Measurements from ENCODE around the gene CACNB2.
"Not testable (repeated sequence)": the region's sequence is repeated elsewhere in the genome, so short reads cannot be mapped to it uniquely, and the experiment has no call there.

The CACNB2 gene

GRCh38 chr10:18144928-18145327, 4.7 kb downstream of the CACNB2 start:
- DNase-seq (ENCODE audit: low read depth in 3 of 3, low spot score in 1 of 3) = no peak

- no peak for DNase-seq (ENCODE audit: low read depth in 3 of 3, low spot score in 1 of 3)
Measured at GRCh38 chr10:18145652-18146051, 5.4 kb downstream of the CACNB2 start.

- DNase-seq (ENCODE audit: low read depth in 3 of 3, low spot score in 1 of 3) = no peak
Measured at GRCh38 chr10:18149196-18149800, 9.1 kb downstream of the CACNB2 start.

GRCh38 chr10:18151356-18151890, 11.2 kb downstream of the CACNB2 start:
- no peak for DNase-seq (ENCODE audit: low read depth in 3 of 3, low spot score in 1 of 3)

GRCh38 chr10:18153381-18153780, 13.2 kb downstream of the CACNB2 start:
- DNase-seq (ENCODE audit: low read depth in 3 of 3, low spot score in 1 of 3) = not testable (repeated sequence)

GRCh38 chr10:18155321-18155720, 15.1 kb downstream of the CACNB2 start:
- no peak for DNase-seq (ENCODE audit: low read depth in 3 of 3, low spot score in 1 of 3)

GRCh38 chr10:18156797-18157196, 16.6 kb downstream of the CACNB2 start:
- DNase-seq (ENCODE audit: low read depth in 3 of 3, low spot score in 1 of 3) = not testable (repeated sequence)

GRCh38 chr10:18157881-18158280, 17.7 kb downstream of the CACNB2 start:
- no peak for DNase-seq (ENCODE audit: low read depth in 3 of 3, low spot score in 1 of 3)

GRCh38 chr10:18158773-18159265, 18.6 kb downstream of the CACNB2 start:
- no peak for DNase-seq (ENCODE audit: low read depth in 3 of 3, low spot score in 1 of 3)

GRCh38 chr10:18159557-18159956, 19.3 kb downstream of the CACNB2 start:
- no peak for DNase-seq (ENCODE audit: low read depth in 3 of 3, low spot score in 1 of 3)

- DNase-seq (ENCODE audit: low read depth in 3 of 3, low spot score in 1 of 3) = no peak
Measured at GRCh38 chr10:18162021-18162627, 21.9 kb downstream of the CACNB2 start.

GRCh38 chr10:18164093-18164492, 23.9 kb downstream of the CACNB2 start:
- no peak for DNase-seq (ENCODE audit: low read depth in 3 of 3, low spot score in 1 of 3)

- DNase-seq (ENCODE audit: low read depth in 3 of 3, low spot score in 1 of 3) = no peak
Measured at GRCh38 chr10:18164748-18165361, 24.6 kb downstream of the CACNB2 start.

- no peak for DNase-seq (ENCODE audit: low read depth in 3 of 3, low spot score in 1 of 3)
Measured at GRCh38 chr10:18178854-18179483, 38.7 kb downstream of the CACNB2 start.

GRCh38 chr10:18179891-18180290, 39.7 kb downstream of the CACNB2 start:
- no peak for DNase-seq (ENCODE audit: low read depth in 3 of 3, low spot score in 1 of 3)

- not testable (repeated sequence) for DNase-seq (ENCODE audit: low read depth in 3 of 3, low spot score in 1 of 3)
Measured at GRCh38 chr10:18181382-18181781, 41.2 kb downstream of the CACNB2 start.

GRCh38 chr10:18185621-18186020, 45.4 kb downstream of the CACNB2 start:
- DNase-seq (ENCODE audit: low read depth in 3 of 3, low spot score in 1 of 3) = no peak

- no peak for DNase-seq (ENCODE audit: low read depth in 3 of 3, low spot score in 1 of 3)
Measured at GRCh38 chr10:18190840-18191239, 50.6 kb downstream of the CACNB2 start.

GRCh38 chr10:18194634-18195033, 54.4 kb downstream of the CACNB2 start:
- DNase-seq (ENCODE audit: low read depth in 3 of 3, low spot score in 1 of 3) = no peak

GRCh38 chr10:18195060-18195799, 55.0 kb downstream of the CACNB2 start:
- DNase-seq (ENCODE audit: low read depth in 3 of 3, low spot score in 1 of 3) = no peak
